ENCODE measurements around the gene ATAD2B. TPM values are rescaled to one million over a fixed set of nuclear protein-coding genes. Genes with fewer than 3 reads are reported as not detected.
A peak's percentile ranks its signal among the peaks of the same experiment; 100 is the strongest.

The ATAD2B gene
- total and polyA plus RNA-seq, 11 donors: 2.8 to 13.3 (median 8.1) TPM

GRCh38 chr2:23900541-23901322 is 26.2 kb downstream of the ATAD2B start:
- no peak for TF ChIP-seq POLR2A (IDR thresholded peaks at IDR 0.05)
- no peak for TF ChIP-seq CTCF (IDR thresholded peaks at IDR 0.05)
- intact Hi-C loops (cut with DNase I): no loop called here
- peak in 3 of 4 donors; percentile 24 to 47 (median 26) for ATAC-seq
- H3K4me1 ChIP-seq: peaks cover 0 to 43% (median 23%) of the 10 kb centered on the region in 12 donors
- peaks cover 0 to 2% (median 0%) of the 10 kb centered on the region in 9 donors for H3K36me3 ChIP-seq
- H3K27me3 ChIP-seq: no peaks in the 10 kb centered on the region
- H3K9me3 ChIP-seq: peaks cover 0 to 7% (median 0%) of the 10 kb centered on the region in 12 donors
- no peak overlapping the region for H3K27ac ChIP-seq
- H3K4me3 ChIP-seq: no peak overlapping the region
- no peak for DNase-seq
- WGBS, 4 donors: 72 to 76% (median 74%) methylated on average over 9 of the region's 9 CpGs

GRCh38 chr2:23900133-23900532 is 26.8 kb downstream of the ATAD2B start:
- H3K27ac ChIP-seq: no peak overlapping the region
- 97 to 99% (median 98%) methylated on average over 8 of the region's 8 CpGs for WGBS, 4 donors
- TF ChIP-seq POLR2A (IDR thresholded peaks at IDR 0.05): no peak
- TF ChIP-seq CTCF (IDR thresholded peaks at IDR 0.05): no peak
- no peaks in the 10 kb centered on the region for H3K27me3 ChIP-seq
- intact Hi-C loops (cut with DNase I): no loop called here
- DNase-seq (no peak), ATAC-seq (no peak)
- H3K4me1 ChIP-seq: peaks cover 0 to 39% (median 22%) of the 10 kb centered on the region in 12 donors
- H3K36me3 ChIP-seq: peaks cover 0 to 4% (median 0%) of the 10 kb centered on the region in 9 donors
- H3K4me3 ChIP-seq: no peak overlapping the region
- peaks cover 0 to 7% (median 0%) of the 10 kb centered on the region in 12 donors for H3K9me3 ChIP-seq

GRCh38 chr2:23871206-23871605 is 55.7 kb downstream of the ATAD2B start:
- H3K36me3 ChIP-seq: peaks cover 0 to 93% (median 80%) of the 10 kb centered on the region in 9 donors
- no peak overlapping the region for H3K27ac ChIP-seq
- ATAC-seq (no peak), DNase-seq (no peak)
- WGBS, 4 donors: 96 to 98% (median 97%) methylated on average over 7 of the region's 7 CpGs
- no peak overlapping the region for H3K4me3 ChIP-seq
- intact Hi-C loops (cut with DNase I): no loop called here
- H3K4me1 ChIP-seq: no peaks in the 10 kb centered on the region
- H3K27me3 ChIP-seq: no peaks in the 10 kb centered on the region
- H3K9me3 ChIP-seq: no peaks in the 10 kb centered on the region
- TF ChIP-seq POLR2A (IDR thresholded peaks at IDR 0.05): no peak
- no peak for TF ChIP-seq CTCF (IDR thresholded peaks at IDR 0.05)

GRCh38 chr2:23867449-23867848 is 59.5 kb downstream of the ATAD2B start:
- Histone ChIP-seq H3K36me3 (peaks cover 0 to 93% (median 79%) of the 10 kb centered on the region in 9 donors), H3K9me3 (no peaks in the 10 kb centered on the region), H3K27me3 (no peaks in the 10 kb centered on the region), H3K4me3 (no peak overlapping the region), H3K27ac (no peak overlapping the region), H3K4me1 (no peaks in the 10 kb centered on the region)
- intact Hi-C loops (cut with DNase I): no loop called here
- no peak for ATAC-seq
- TF ChIP-seq CTCF (IDR thresholded peaks at IDR 0.05): no peak
- TF ChIP-seq POLR2A (IDR thresholded peaks at IDR 0.05): no peak
- DNase-seq: no peak
- WGBS, 4 donors: 92 to 99% (median 97%) methylated on average over 2 of the region's 2 CpGs

All from heart left ventricle (tissue), 16 donors.